Measurements from ENCODE around the gene LY6G6F. TPM values are rescaled to one million over a fixed set of nuclear protein-coding genes. Genes with fewer than 3 reads are reported as not detected.

Gene LY6G6F
- total and polyA plus RNA-seq, 2 of the 13 experiments (the other 11 are each of a cell fraction or from before 2014, with no cell fraction given): not detected

GRCh38 chr6:31737991-31738979 is 31.6 kb downstream of the LY6G6F start (continued):
- TF ChIP-seq FOSL1 (CRISPR knock-in tag; IDR thresholded peaks at IDR 0.05; ENCODE audit: borderline replicate concordance): no peak
- TF ChIP-seq SMARCC2 (IDR thresholded peaks at IDR 0.05): no peak
- peak; percentile 81 for TF ChIP-seq ZBTB25 (CRISPR knock-in tag; IDR thresholded peaks at IDR 0.05)
- no peak for TF ChIP-seq ZNF512B (CRISPR knock-in tag; IDR thresholded peaks at IDR 0.05; ENCODE audit: borderline replicate concordance)
- TF ChIP-seq SKIL (CRISPR knock-in tag; IDR thresholded peaks at IDR 0.05; ENCODE audit: borderline replicate concordance): peak; percentile 83
- no peak for TF ChIP-seq ZBTB8A (CRISPR knock-in tag; IDR thresholded peaks at IDR 0.05; ENCODE audit: borderline replicate concordance, low read depth)
- 0 out of 2 replicates have a peak, but pooled peaks have one; percentile 46 for TF ChIP-seq ZNF564 (CRISPR knock-in tag; IDR thresholded peaks at IDR 0.05)
- no peak for TF ChIP-seq NFATC3 (CRISPR knock-in tag; IDR thresholded peaks at IDR 0.05)
- 0 out of 2 replicates have a peak, but pooled peaks have one; percentile 35 for TF ChIP-seq ZNF782 (CRISPR knock-in tag; IDR thresholded peaks at IDR 0.05; ENCODE audit: borderline replicate concordance)
- no peak for TF ChIP-seq NR0B2 (CRISPR knock-in tag; IDR thresholded peaks at IDR 0.05)
- no peak for TF ChIP-seq ZNF180 (CRISPR knock-in tag; IDR thresholded peaks at IDR 0.05; ENCODE audit: borderline replicate concordance, low read depth)
- 0 out of 2 replicates have a peak, but pooled peaks have one; percentile 61 for TF ChIP-seq ZNF720 (CRISPR knock-in tag; IDR thresholded peaks at IDR 0.05)
- 0 out of 2 replicates have a peak, but pooled peaks have one; percentile 31 for TF ChIP-seq BATF2 (CRISPR knock-in tag; IDR thresholded peaks at IDR 0.05)
- peak; percentile 97 for TF ChIP-seq FOXP4 (CRISPR knock-in tag; IDR thresholded peaks at IDR 0.05)
- TF ChIP-seq ZNF773 (CRISPR knock-in tag; IDR thresholded peaks at IDR 0.05; ENCODE audit: borderline replicate concordance): no peak
- TF ChIP-seq ZMYM2 (CRISPR knock-in tag; IDR thresholded peaks at IDR 0.05): no peak
- TF ChIP-seq ZNF34 (CRISPR knock-in tag; IDR thresholded peaks at IDR 0.05; ENCODE audit: borderline replicate concordance): no peak
- TF ChIP-seq NFYB (CRISPR knock-in tag; IDR thresholded peaks at IDR 0.05): peak; percentile 51
